ENCODE data around the gene ANAPC4.

Gene ANAPC4

DNA sequence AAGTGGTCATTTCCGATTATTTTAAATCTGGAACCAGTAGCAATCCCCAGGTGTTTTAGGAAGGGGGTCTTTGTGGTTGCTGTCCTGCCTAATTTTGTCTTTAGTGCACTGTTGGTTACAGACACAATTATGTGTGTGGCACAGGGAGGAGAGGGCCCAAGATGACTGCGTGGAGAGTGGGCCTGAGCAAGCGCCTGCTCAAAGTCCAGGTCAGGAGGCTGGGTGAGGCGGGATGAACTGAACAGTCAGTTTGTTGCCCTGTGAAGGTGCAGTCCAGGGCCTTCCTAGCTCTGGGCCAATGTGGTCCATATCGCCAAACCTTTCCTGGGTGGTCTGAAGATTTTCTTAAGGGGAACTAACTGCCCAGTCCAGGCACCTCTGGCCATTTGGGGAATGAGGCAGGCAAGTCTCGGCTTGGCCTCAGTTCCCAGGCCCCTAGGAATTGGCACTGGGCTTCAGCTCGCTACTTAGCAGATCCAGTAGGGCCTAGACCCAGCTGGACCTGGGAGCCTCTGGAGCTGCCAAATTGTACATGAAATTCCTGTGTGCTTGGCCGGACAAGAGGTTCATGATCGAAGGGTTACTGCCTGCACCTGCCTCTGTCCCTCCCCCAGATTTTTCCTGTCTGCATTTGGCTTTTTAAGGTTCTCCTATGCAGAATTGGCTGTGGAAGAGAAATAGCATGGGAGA, 47.6 kb downstream of the ANAPC4 start:
- no peak overlapping the region for H3K4me3 ChIP-seq
- no peak overlapping the region for H3K27ac ChIP-seq

DNA sequence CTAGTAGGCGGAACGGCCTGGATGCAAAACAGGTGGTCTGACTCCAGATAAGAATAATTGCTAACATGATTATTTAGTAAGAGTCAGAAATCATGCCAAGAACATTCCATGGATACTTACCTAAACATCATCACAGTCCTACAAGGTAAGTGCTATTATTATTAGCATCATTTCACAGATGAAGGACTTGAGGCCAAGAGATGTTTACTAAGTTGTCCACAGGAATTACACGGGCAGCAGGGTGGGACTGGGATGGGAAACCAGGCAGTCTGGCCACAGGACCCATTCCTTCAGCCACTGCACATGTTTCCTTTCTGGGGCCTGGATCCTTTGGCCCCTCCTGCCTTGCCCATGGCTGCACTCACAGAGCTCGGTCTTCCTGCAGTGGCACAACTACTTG, 48.3 kb downstream of the ANAPC4 start:
- no peak overlapping the region for H3K27ac ChIP-seq
- no peak overlapping the region for H3K4me3 ChIP-seq

DNA sequence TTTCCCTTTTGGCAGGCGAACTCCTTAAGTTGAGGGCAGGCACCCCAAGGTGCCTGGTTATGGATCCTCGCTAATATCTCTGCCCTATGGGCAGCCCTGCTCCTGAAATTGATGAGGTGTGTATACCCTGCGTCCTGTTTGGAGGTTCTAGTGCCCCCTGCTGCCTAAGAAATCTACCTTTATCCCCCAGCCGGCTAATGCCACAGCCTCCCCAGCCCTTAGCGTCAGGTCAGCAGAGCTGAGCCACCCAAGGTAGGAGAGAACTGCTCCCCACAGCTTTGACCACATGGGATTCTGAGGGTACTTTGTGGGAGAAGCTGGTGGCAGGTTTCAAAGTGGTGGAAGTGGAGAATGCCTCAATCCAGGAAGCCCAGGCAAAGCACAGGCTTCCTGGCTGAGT, 50.8 kb downstream of the ANAPC4 start:
- no peak overlapping the region for H3K27ac ChIP-seq
- H3K4me3 ChIP-seq = no peak overlapping the region

DNA sequence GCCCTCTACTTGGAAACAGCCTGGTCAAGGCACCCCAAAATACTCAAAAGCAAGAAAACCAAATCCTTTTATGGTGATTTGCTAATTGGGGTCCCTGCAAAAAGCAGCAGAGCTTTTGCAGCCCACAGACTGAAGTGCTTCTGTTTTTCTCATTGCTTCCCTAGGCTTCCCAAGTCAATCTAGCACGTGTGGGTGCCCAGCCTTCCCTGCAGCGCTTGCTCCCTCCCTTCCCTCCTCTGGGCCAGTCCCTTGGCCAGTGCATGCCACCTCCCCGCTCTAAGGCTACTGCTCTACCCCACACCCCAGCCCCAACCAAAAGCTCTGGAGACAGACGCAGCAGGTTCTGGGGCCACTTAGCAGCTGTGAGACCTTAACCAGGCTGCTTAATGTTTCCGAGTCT, 53.6 kb downstream of the ANAPC4 start:
- H3K27ac ChIP-seq = no peak overlapping the region
- H3K4me3 ChIP-seq = no peak overlapping the region

DNA sequence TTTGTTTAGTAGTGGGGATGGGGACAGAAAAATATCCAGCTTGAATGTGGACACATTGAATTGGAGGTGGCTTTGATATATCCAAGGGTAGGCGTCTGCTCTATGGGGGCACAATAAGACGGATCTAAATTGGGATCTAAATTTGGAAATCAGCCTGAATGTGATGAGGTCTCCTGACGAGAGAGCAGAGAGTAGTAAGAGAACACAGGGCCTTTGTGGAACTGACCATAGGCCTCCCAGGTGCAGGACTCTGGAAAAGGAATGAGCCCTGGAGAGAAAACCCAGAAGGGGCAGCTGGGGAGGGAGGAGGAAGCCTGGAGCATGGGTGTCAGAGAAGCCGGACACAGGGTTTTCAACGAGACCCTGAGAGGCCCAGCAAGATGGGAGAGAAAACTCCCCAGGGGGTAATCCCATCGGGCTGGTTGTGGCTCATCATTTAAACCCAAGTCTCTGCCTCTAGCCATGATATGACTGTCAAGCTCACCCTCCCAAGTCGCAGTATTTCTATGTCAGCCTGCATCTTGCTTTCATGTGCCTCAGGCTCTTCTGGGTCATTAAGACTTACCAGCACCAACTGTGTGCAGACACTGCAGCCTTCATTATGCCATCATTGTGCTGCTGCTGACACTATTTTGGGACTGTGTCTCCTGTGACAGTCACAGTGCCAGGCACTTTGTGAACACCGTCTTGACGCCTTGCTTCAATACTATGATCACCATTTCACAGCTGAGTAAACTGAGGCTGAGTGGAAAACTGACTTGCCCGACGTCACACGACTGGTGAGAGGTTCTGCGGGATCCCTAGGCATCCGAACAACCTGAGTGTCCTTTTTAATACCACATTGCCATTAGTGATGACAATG, 57.1 kb downstream of the ANAPC4 start:
- H3K4me3 ChIP-seq = no peak overlapping the region
- no peak overlapping the region for H3K27ac ChIP-seq

DNA sequence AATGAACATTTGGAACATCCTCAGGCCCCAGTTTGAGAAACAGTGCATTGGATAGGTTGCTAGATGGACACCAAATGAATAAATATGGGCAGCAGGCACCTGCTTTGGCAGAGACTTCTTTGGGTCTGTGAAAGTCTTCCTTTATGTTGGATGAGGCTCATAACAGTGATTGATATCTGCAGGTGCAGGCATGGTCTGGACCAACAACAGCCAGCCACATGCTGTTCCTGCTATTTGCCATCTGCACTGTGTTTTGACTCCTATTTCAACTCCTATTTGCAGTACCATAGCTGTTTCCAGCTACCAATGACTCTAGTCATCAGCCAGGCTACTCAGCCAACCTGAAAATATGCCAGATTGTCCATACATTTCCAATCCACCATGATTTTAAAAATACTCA, 60.9 kb downstream of the ANAPC4 start:
- Histone ChIP-seq H3K4me3 (no peak overlapping the region), H3K27ac (no peak overlapping the region)

DNA sequence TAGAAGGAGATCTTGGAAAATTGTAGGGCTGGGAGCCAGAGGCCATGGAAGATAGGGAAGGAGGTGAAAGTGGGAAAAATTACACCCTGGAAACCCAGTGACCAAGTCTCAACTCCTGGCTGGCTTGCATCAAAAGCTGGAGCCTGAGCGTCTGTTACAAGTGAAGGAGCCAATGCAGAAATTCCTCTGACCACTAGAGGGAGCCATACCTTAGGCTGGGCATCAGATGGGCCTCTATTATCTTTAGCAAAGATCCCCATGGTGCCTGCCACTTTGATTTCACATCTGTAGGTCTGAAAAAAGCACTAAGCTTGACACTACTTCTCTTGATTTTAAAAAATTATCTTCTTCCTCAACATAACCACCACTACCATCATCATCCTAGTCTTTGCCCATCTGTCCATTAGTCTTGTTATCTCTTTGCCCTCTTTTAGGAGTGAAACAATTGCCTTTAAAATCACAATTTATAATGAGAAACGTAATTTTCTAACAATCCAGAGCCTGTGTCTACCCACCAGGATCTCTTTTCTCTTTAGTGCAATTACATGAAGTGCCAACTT, 62.9 kb downstream of the ANAPC4 start:
- Histone ChIP-seq H3K27ac (no peak overlapping the region), H3K4me3 (no peak overlapping the region)

DNA sequence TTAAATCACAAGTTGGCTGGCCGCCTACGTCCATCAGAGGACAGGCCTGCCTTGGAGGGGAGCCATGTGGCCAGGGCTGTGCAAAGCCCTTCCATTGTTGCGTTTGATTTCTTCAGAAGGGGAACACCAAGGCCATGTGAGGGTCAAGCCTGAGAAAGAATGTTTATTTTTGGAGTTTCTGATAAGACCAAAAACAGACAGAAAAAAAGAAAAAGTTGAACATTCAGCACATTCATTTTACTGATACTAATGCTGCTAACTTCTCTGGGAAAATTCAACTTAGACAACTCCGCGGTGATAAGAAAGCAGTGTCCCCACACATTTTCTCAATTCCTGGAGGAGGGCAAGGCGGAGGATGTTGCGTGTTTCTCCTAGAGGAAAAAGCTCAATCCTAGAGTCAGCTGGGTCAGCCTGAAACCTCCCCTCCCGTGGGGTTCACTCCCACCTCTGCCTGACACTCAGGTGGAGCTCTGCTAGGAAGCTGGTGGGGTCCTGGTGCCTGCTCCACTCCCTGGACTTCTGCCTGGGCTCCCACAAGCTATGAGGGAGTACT, 63.5 kb downstream of the ANAPC4 start:
- H3K27ac ChIP-seq = no peak overlapping the region
- no peak overlapping the region for H3K4me3 ChIP-seq

DNA sequence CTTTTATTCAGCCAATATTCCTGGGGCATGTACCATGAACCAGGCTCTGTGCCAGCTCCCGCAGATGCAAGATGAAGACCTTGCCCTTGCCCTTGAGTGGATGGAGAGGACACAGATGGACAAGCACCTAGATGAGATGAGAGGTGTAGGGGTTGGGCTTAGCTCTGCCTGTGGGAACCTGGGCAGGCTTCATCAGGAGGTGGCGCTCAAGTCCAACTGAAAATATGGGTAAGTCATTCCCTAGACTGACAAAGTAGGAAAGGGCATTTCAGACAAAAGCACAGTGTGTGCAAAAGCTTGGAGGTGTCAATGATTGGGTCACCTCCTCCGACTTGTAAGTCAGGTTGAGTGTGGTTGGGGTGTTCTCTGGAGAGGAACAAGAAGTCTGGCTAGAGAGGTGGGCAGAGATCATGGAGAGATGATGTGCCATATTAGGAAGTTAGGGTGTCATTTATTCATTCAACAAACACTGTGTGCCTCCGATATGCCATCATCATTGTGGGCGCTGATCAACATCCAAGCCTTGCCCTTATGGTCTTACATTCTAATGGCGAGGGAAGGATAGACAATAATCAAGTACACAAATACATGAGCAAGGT, 64.6 kb downstream of the ANAPC4 start:
- H3K4me3 ChIP-seq = no peak overlapping the region
- no peak overlapping the region for H3K27ac ChIP-seq

DNA sequence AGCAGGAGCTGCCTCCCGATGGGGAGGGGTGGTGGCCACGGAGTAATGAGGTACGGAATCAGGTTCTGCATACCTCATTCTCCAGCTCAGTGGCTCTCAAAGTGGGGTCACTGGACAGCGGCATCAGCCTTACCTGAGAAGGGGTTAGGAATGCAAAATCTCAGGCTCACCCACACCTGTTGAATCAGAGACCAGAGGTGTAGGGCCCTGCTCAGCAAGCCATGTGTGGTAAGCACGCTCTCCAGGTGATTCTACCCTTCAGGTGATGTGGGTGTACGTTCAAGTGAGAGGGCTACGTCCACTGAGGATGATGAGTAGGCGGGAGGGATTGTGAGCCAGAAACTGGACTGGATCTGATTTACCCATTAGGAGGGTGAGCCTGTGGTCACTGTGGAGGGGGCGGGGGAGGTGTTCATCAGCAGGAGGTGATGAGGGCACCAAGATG, 65.8 kb downstream of the ANAPC4 start:
- H3K27ac ChIP-seq = no peak overlapping the region
- no peak overlapping the region for H3K4me3 ChIP-seq

DNA sequence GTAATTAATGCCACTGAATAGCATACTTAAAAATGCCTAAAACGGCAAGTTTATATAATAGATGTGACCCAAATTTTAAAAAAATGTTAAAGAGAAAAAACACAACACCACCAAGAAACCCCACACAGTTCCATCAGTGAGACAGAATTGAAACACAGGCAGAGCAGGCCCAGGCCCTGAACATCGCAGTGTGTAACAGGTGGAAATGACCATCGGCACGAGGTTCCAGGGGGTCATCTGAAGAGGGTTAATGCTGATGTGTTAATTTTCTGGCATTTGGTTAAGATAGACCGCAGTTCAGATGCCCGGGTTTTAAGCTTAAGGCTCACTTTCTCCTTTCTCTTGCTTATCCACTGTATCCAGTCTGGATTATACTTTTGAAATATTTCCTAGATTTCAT, 66.8 kb downstream of the ANAPC4 start:
- H3K4me3 ChIP-seq = no peak overlapping the region
- no peak overlapping the region for H3K27ac ChIP-seq

DNA sequence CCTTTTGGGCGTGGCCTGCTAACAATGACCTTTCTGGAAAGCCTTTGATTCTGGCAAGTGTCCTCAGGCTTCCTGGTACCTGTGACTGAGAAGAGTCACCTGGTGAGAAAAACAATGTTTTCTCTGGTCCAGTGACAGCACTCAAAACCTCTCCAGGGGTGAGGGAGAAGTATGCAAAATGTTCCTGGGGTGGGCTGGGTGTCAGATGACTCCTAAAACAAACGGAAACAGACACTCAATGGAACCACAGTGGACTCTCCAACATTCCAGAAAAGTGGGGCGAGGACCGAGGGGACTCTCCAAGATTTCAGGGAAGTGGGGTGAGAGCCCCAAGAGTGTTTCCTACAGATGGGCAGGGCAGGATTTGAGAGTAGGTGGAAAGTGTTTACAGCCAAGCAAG, 69.5 kb downstream of the ANAPC4 start:
- Histone ChIP-seq H3K27ac (no peak overlapping the region), H3K4me3 (no peak overlapping the region)

DNA sequence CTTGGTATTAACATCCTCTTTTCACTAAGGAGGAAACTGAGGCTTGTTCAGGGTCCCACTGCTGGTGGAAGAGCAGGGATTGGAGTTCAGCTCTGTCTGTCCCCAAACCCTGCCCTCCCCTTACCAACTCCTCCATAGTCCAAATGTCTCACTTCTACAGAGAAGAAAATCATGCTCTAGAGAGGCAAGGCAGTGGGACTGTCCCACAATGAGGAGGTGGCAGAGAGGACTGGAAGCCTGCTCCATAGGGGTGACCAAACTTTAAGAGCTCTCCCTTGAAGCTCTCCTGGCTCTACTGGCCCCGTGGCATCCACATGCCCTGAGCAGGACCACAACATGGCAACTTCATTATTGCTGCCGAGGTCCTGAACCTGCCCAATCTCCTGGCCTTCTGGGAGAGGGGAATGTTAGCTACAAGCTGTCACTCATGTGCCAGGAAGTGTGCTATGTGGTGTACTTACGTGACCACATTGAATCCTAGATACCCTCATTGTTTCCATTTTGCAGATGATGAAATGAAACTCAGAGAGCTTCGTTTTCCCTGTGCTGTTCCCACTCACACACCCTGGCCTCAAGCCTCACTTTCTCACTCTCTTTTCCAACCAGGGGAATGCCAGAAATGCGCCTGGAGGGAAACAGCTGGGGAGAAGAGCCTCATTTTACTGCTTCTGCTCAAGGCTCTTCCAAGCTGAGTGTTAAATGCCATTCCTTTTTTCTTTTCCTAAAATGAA, 71.5 kb downstream of the ANAPC4 start:
- Histone ChIP-seq H3K4me3 (no peak overlapping the region), H3K27ac (peak overlapping the region in 1 of 21 experiments; percentile 39)

DNA sequence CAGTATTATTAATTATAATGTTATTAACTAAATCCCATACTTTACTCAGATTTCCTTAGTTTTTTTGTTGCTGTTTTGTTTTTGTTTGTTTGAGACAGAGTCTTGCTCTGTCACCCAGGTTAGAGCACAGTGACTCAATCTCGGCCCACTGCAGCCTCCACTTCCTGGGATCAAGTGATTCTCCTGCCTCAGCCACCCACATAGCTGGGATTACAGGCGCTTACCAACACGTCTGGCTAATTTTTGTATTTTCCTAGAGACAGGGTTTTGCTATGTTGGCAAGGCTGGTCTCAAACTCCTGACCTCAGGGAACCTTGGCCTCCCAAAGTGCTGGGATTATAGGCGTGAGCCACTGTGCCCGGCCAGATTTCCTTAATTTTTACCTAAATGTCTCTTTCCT, 72.2 kb downstream of the ANAPC4 start:
- H3K27ac ChIP-seq = no peak overlapping the region

DNA sequence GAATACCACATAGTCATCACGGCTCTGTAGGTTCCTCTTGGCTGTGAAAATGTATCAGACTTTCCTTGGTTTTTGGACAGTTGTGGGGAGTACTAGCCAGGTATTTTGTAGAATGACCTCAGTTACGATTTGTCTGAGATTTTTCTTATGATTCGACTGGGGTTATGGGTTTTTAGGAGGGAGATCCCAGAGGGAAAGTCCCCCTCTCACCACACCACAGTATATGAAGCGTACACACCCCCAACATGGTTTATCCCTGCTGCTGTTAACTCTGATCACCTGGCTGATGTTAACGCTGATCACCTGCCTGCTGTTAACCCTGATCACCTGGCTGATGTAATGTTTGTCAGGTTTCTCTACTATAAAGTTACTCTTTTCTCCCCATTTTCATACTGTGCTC, 72.6 kb downstream of the ANAPC4 start:
- Histone ChIP-seq H3K27ac (no peak overlapping the region), H3K4me3 (no peak overlapping the region)

More for the DNA sequence above, 72.2 kb downstream of the ANAPC4 start:
- H3K4me3 ChIP-seq = no peak overlapping the region

DNA sequence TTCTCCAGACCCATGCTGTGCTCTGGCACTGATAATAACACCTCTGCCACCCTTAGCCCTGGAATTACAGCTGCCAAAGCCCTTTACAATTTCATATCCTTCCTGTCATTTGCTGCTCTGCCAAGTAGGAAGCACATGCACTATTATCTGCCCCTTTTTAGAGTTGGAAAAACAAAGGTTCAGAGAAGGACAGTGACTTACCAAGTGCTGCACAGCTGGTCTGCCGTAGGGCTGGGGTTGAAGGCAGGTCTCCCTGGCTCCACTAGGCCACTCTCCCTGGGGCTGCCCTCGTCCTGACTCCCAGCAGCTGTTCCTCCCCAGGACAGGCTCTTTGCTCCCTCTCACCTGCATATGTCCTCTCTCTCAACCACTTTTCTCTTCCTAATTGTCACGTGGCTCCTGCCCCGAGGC, 73.4 kb downstream of the ANAPC4 start:
- no peak overlapping the region for H3K27ac ChIP-seq
- no peak overlapping the region for H3K4me3 ChIP-seq

DNA sequence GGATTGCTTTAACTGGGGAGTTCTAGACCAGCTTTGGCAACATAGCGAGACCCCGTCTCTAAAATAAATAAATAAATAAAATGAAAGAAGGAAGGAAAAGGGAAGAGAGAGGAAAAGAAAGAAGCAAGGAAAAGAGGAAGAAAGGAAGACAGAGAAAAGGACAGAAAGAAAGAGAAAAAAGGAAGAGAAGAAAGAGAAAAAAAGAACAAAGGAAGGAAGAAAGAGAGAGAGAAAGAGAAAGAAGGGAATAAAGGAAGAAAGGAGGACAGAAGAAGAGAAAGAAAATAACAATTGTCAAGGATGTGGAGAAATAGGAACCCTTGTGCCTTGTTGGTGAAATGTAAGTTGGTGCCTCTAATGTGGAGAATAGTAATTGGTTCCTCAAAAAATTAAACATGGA, 74.6 kb downstream of the ANAPC4 start:
- Histone ChIP-seq H3K27ac (no peak overlapping the region), H3K4me3 (no peak overlapping the region)

DNA sequence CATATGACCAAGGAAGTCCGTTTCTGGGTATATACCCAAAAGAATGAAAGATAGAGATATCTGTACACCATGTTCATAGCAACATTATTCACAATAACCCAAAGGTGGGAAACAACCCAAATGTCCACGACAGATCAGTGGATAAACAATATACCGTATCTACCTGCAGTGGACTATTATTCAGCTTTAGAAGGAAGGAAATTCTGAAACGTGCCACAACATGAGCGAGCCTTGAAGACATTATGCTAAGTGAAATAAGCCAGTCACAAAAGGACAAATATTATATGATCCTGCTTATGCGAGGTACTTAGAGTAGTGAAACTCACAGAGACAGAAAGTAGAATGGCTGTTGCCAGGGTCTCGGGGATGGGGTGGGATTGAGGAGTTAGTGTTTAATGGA, 75.0 kb downstream of the ANAPC4 start:
- Histone ChIP-seq H3K4me3 (no peak overlapping the region), H3K27ac (no peak overlapping the region)

DNA sequence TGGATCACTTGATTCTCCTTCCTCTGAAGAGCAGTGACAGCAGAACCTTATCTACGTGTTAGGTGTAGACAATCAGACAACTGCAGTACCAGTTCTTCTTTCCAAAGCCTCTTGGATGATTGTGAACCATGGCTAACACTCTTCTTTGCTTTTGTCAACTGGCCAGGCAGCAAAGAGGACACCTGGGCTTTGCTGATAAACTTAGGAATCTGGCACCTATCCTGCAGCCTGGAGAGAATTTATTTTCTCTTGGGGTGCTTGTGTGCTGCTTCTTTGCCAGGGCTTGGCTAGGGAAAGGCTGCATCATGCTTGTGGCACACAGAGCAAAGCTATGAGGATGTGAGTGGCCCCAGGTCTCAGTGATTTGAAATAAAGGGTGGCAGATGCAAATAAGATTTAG, 77.4 kb downstream of the ANAPC4 start:
- Histone ChIP-seq H3K4me3 (no peak overlapping the region), H3K27ac (no peak overlapping the region)
